Measurements from ENCODE around the gene TMEM252.

GRCh38 chr9:68522131-68522530, 18.6 kb downstream of the TMEM252 start:
- no peak for TF ChIP-seq CTCF (IDR thresholded peaks at IDR 0.05; ENCODE audit: insufficient read depth, low read depth, low read length)
- no peak for TF ChIP-seq EZH2 (IDR thresholded peaks at IDR 0.05; ENCODE audit: insufficient read depth, low read length)

All from astrocyte (in vitro differentiated cells and primary cell).